ENCODE results near the gene NFAT5.

Gene NFAT5

DNA sequence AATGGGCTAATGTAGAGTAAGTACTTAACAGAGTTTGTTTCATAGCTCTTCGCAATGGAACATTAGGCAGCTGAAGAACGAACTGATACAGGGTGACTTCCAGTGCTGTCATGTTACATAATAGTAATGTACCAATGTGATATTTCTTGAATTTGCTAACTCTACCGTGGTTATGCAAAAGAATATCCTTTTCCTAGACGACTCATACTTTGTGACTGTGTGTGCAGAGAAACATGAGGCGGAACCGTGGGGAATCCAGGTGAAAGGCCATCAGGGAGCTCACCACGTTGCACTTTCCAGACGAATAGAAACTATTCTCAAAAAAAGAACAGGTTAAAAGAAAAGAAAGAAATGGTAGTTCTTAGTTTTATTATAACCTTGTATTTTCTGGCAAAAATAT is 175.8 kb downstream of the NFAT5 start:
- FAIRE-seq (no peak), DNase-seq (ENCODE audit: insufficient read length, low spot score) (no peak)
- no peak for TF ChIP-seq SPI1 (IDR thresholded peaks at IDR 0.05; ENCODE audit: low read depth, low read length)
- TF ChIP-seq POLR2A (IDR thresholded peaks at IDR 0.05; ENCODE audit: low read depth, low read length), result no peak
- no peak for TF ChIP-seq TAF1 (IDR thresholded peaks at IDR 0.05; ENCODE audit: low read depth, low read length)
- TF ChIP-seq POU2F2 (IDR thresholded peaks at IDR 0.05; ENCODE audit: low read depth, low read length), result no peak
- no peak for TF ChIP-seq POLR2AphosphoS5 (IDR thresholded peaks at IDR 0.05; ENCODE audit: low read depth, low read length)
- no peak for TF ChIP-seq PAX5 (IDR thresholded peaks at IDR 0.05; ENCODE audit: insufficient read depth, low read length, severe bottlenecking)

GRCh38 chr16:69741951-69742904 is 176.5 kb downstream of the NFAT5 start:
- TF ChIP-seq POLR2AphosphoS5 (IDR thresholded peaks at IDR 0.05; ENCODE audit: low read depth, low read length) (no peak), PAX5 (IDR thresholded peaks at IDR 0.05; ENCODE audit: insufficient read depth, low read length, severe bottlenecking) (no peak), POLR2A (IDR thresholded peaks at IDR 0.05; ENCODE audit: low read depth, low read length) (no peak), POU2F2 (IDR thresholded peaks at IDR 0.05; ENCODE audit: low read depth, low read length) (no peak), TAF1 (IDR thresholded peaks at IDR 0.05; ENCODE audit: low read depth, low read length) (no peak), SPI1 (IDR thresholded peaks at IDR 0.05; ENCODE audit: low read depth, low read length) (no peak)
- DNase-seq (ENCODE audit: insufficient read length, low spot score), result no peak
- no peak for FAIRE-seq

DNA sequence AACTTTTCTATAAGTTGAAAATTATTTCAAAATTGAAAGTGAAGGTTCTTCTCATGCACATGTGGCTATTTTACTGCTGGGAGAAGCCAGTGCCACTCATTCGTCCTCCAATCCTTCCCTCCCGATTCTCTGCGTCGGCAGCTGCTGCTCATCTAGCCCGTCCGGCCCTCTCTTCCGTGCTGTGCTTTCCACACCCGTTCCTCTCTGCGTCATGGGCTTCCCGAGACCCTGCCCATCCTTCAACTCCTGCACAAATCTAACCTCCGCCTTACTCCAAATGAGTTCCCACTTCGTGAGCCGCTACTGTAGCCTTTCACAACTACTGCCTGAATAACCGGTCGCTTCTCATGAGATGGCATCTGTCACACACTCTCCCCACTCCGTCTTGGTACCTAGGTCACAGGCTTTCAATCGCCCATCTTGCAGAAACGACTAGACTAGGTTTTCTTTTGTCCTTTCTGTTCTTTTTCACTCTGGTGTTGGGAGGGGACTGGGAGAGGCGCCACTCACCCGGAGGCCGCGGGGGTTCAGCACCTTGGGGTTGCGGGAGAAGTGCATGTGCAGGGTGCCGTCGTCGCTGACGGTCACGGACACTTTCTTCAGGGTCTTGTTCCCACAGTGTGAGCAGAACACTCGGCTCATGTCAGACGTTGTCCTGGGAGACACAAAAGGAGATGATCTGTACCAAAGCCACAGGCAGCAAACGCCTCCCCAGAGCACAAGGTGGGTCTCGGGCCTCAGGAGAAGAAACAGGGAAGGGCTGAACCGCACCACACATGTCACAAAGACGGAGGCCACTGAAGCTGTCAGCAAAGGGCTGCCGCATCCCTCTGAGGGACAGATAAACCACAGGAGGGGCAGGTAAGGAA is 178.8 kb downstream of the NFAT5 start:
- TF ChIP-seq POU2F2 (IDR thresholded peaks at IDR 0.05; ENCODE audit: low read depth, low read length), result no peak
- TF ChIP-seq TAF1 (IDR thresholded peaks at IDR 0.05; ENCODE audit: low read depth, low read length), result no peak
- no peak for TF ChIP-seq SPI1 (IDR thresholded peaks at IDR 0.05; ENCODE audit: low read depth, low read length)
- TF ChIP-seq PAX5 (IDR thresholded peaks at IDR 0.05; ENCODE audit: insufficient read depth, low read length, severe bottlenecking), result no peak
- TF ChIP-seq POLR2A (IDR thresholded peaks at IDR 0.05; ENCODE audit: low read depth, low read length), result no peak; the same call in 1 of the 2 replicates
- FAIRE-seq (no peak), DNase-seq (ENCODE audit: insufficient read length, low spot score) (no peak)

- TF ChIP-seq TAF1 (IDR thresholded peaks at IDR 0.05; ENCODE audit: low read depth, low read length) (no peak), SPI1 (IDR thresholded peaks at IDR 0.05; ENCODE audit: low read depth, low read length) (no peak), POLR2AphosphoS5 (IDR thresholded peaks at IDR 0.05; ENCODE audit: low read depth, low read length) (peak; percentile 42; the same call in 1 of the 2 replicates), POLR2A (IDR thresholded peaks at IDR 0.05; ENCODE audit: low read depth, low read length) (peak; percentile 21; the same call in 1 of the 2 replicates)
- FAIRE-seq (no peak), DNase-seq (ENCODE audit: insufficient read length, low spot score) (no peak)
Measured at GRCh38 chr16:69745232-69745612, 179.5 kb downstream of the NFAT5 start.

- FAIRE-seq (no peak), DNase-seq (ENCODE audit: insufficient read length, low spot score) (no peak)
- no peak for TF ChIP-seq POLR2A (IDR thresholded peaks at IDR 0.05; ENCODE audit: low read depth, low read length)
- no peak for TF ChIP-seq PAX5 (IDR thresholded peaks at IDR 0.05; ENCODE audit: insufficient read depth, low read length, severe bottlenecking)
- no peak for TF ChIP-seq POLR2AphosphoS5 (IDR thresholded peaks at IDR 0.05; ENCODE audit: low read depth, low read length)
- TF ChIP-seq POU2F2 (IDR thresholded peaks at IDR 0.05; ENCODE audit: low read depth, low read length), result no peak
Measured at GRCh38 chr16:69745959-69746358, 180.2 kb downstream of the NFAT5 start.

- FAIRE-seq (no peak), DNase-seq (ENCODE audit: insufficient read length, low spot score) (no peak)
- no peak for TF ChIP-seq POLR2AphosphoS5 (IDR thresholded peaks at IDR 0.05; ENCODE audit: low read depth, low read length)
- TF ChIP-seq PAX5 (IDR thresholded peaks at IDR 0.05; ENCODE audit: insufficient read depth, low read length, severe bottlenecking), result no peak
Measured at GRCh38 chr16:69747115-69747514, 181.3 kb downstream of the NFAT5 start.

GRCh38 chr16:69748694-69749345 is 183.1 kb downstream of the NFAT5 start:
- TF ChIP-seq POLR2AphosphoS5 (IDR thresholded peaks at IDR 0.05; ENCODE audit: low read depth, low read length) (0 out of 2 replicates have a peak, but pooled peaks have one; percentile 34), POLR2A (IDR thresholded peaks at IDR 0.05; ENCODE audit: low read depth, low read length) (0 out of 2 replicates have a peak, but pooled peaks have one; percentile 38), POU2F2 (IDR thresholded peaks at IDR 0.05; ENCODE audit: low read depth, low read length) (no peak)
- FAIRE-seq, result no peak
- DNase-seq (ENCODE audit: insufficient read length, low spot score), result no peak

DNA sequence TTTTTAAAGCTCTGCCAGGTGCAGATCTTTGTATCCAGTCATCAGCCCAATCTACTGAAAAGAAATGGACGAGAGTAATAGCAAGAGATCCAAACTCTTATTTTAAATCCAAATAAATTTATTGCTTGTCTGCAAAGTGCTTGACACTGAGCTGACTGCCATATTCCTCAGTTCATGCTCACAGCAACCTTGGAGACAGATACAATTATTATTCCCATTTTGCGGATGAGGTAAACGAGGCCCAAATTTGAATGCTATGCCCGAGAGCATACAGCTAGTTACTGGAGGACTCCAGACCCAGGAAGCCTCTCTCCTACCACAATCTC is 188.3 kb downstream of the NFAT5 start:
- FAIRE-seq, result no peak
- DNase-seq (ENCODE audit: insufficient read length, low spot score), result no peak
- TF ChIP-seq TAF1 (IDR thresholded peaks at IDR 0.05; ENCODE audit: low read depth, low read length), result no peak
